H1 (cell line): ENCODE data around the gene TEN1. TPM values are rescaled to one million over a fixed set of nuclear protein-coding genes. Genes with fewer than 3 reads are reported as not detected.

Experiments
- ATF2 ChIP-seq: IDR thresholded peaks from 2 replicates; pipeline ENCODE4 v1.6.1; 2012; ENCODE audit warnings: low read length, inconsistent platforms
- BCL11A ChIP-seq, 2 experiments: IDR thresholded peaks; one replicate each; pipeline ENCODE4 v1.6.1; 2011; ENCODE audit warnings: low read depth in 2 of 2, low read length in 2 of 2, mild to moderate bottlenecking in 2 of 2
- MAX ChIP-seq: IDR thresholded peaks from 2 replicates; pipeline ENCODE4 v1.6.1; 2012; ENCODE audit warnings: inconsistent platforms
- TEAD4 ChIP-seq: IDR thresholded peaks from 2 replicates; pipeline ENCODE4 v1.6.1; 2012; ENCODE audit warnings: low read depth, low read length, inconsistent platforms, mixed read lengths
- polyA plus RNA-seq, 7 experiments: library from polyadenylated mRNA; depleted of rRNA in 3 of 7; stranded (reverse) in 5 of 7; unstranded in 2 of 7; fragments of >200 nt in 5 of 7; fragments of 200-250 nt in 2 of 7; gene quantifications; 1 replicate in 5 of 7; 2 replicates in 1 of 7; 4 replicates in 1 of 7; pipeline versions ENCODE4 v1.2.1 to v1.2.3, GENCODE V29; 2011 to 2013; ENCODE audit warnings: missing spikeins in 2 of 7, mixed read lengths in 2 of 7
- total RNA-seq: library from RNA; stranded (reverse); fragmentation: NEBNext Ultra II Directional; extraction: Animal tissue kit (Norgen Biotek cat#: 25700); gene quantifications from 2 replicates; pipeline ENCODE4 v1.2.1, GENCODE V29; 2021

Gene TEN1
- total and polyA plus RNA-seq, 2 of the 8 experiments (the other 6 are each of a cell fraction or from before 2014, with no cell fraction given), result 15.9 to 18.7 TPM

GRCh38 chr17:76009447-76009846 is 30.4 kb downstream of the TEN1 start (continued):
- TF ChIP-seq MAX, result no peak
- TF ChIP-seq ATF2, result no peak
- TF ChIP-seq BCL11A (IDR thresholded peaks at IDR 0.05; ENCODE audit: low read depth in 2 of 2, low read length in 2 of 2), result no peak
- no peak for TF ChIP-seq TEAD4
